ENCODE data around the gene CPM. TPM values are rescaled to one million over a fixed set of nuclear protein-coding genes. Genes with fewer than 3 reads are reported as not detected.

Gene CPM
- total and polyA plus RNA-seq, 2 of the 4 experiments (the other 2 are of a cell fraction): 2.0 to 8.8 TPM

DNA sequence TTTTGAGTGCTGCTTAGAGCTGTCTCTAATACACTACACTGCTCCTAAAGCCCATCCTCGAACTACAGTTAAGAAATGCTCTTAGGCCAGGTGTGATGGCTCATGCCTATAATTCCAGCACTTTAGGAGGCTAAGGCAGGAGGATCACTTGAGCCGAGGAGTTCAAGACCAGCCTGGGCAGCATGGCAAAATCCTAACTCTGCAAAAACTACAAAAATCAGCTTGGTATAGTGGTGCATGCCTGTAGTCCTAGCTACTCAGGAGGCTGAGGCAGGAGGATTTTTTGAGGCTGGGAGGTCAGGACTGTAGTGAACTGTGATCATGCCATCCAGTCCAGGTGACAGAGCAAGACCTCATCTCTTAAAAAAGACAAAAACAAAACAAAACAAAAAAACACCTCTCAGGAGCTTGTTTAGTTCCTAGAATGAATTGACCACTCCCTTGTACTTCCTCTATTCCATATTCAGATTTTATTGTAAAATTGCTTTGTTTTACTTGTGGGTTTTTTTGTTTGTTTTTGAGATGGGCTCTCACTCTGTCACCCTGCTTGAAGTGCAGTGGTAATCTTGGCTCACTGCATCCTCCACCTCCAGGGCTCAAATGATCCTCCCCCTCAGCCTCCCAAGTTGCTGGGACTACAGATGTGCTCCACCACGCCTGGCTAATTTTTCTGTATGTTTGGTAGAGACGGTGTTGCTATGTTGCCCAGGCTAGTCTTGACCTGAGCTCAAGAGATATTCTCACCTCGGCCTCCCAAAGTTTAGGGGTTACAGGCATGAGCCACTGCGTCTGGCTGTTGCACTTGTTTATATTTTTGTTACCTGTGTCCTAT is 111.4 kb downstream of the CPM start:
- no peak overlapping the region; the same call in 1 of the 2 replicates for H3K23ac ChIP-seq (ENCODE audit: low read depth, low read length)
- ATAC-seq (ENCODE audit: low read depth) (peak; percentile 15; the same call in 1 of the 2 replicates), DNase-seq (no peak)
- no peak overlapping the region for H3K4me2 ChIP-seq (ENCODE audit: low read depth, low read length)
- CTCF ChIA-PET: interaction anchor here (1.7 kb wide), 1 partner anchor 9 kb away, joined by 4 read pairs; no protein-coding TSS in a partner anchor
- H2AK5ac ChIP-seq (ENCODE audit: low read depth, low read length): no peak overlapping the region
- no peak overlapping the region for H2BK15ac ChIP-seq (ENCODE audit: low read depth, low read length)
- H3K14ac ChIP-seq (replicated peaks; ENCODE audit: low read depth, low read length): no peak overlapping the region
- H4K20me1 ChIP-seq (ENCODE audit: insufficient read depth, low read length): peaks cover 39% of the 10 kb centered on the region
- intact Hi-C loops (cut with micrococcal nuclease): no loop called here
- peaks cover 6% of the 10 kb centered on the region; the same call in 1 of the 2 replicates for H3K4me1 ChIP-seq (ENCODE audit: control insufficient read depth, insufficient read depth, low read length)
- H3K4me3 ChIP-seq (ENCODE audit: insufficient read depth, low read depth, low read length): no peak overlapping the region
- dilution Hi-C loops (cut with HindIII; ENCODE audit: low sequenced_read_pairs, unreplicated experiment): no loop called here
- peaks cover 53% of the 10 kb centered on the region for H3K36me3 ChIP-seq (ENCODE audit: control insufficient read depth, insufficient read depth, low read length)
- H3K27ac ChIP-seq (ENCODE audit: insufficient read depth, low read length): no peak overlapping the region
- no peak overlapping the region for H2BK5ac ChIP-seq (ENCODE audit: low read depth, low read length, poor library complexity, severe bottlenecking)
- H3K4ac ChIP-seq (ENCODE audit: low read depth, low read length): no peak overlapping the region
- in situ Hi-C loops (cut with MboI; ENCODE audit: low sequenced_read_pairs): no loop called here
- WGBS, 2 experiments (ENCODE audit: extremely low coverage in 2 of 2, insufficient read length in 1 of 2): no CpG with 5 or more reads among the region's 6 CpGs
- no peak overlapping the region for H2BK120ac ChIP-seq (ENCODE audit: low read depth, low read length)
- peaks cover 31 to 33% of the 10 kb centered on the region in 2 experiments for H3K79me1 ChIP-seq (ENCODE audit: low read depth in 1 of 2, low read length in 2 of 2)
- H3K27me3 ChIP-seq (ENCODE audit: control insufficient read depth, insufficient read depth, low read length): no peaks in the 10 kb centered on the region
- no peak overlapping the region for H2BK20ac ChIP-seq (ENCODE audit: low read depth, low read length)
- H4K5ac ChIP-seq (ENCODE audit: low read depth, low read length): no peak overlapping the region
- H2AK9ac ChIP-seq (replicated peaks; ENCODE audit: low read depth, low read length, poor library complexity): no peak overlapping the region
- BruUV-seq (replicated peaks): no TSS peak
- no peaks in the 10 kb centered on the region for H3K9me3 ChIP-seq (ENCODE audit: control insufficient read depth, insufficient read depth, low read length)
- TF ChIP-seq CEBPB (IDR thresholded peaks at IDR 0.05; ENCODE audit: low read depth, low read length) (no peak), POLR2A (IDR thresholded peaks at IDR 0.05; ENCODE audit: low read depth, low read length) (no peak), MXI1 (IDR thresholded peaks at IDR 0.05; ENCODE audit: borderline replicate concordance, low read depth, low read length) (no peak), FOS (IDR thresholded peaks at IDR 0.05; ENCODE audit: low read depth, low read length) (no peak), CHD1 (IDR thresholded peaks at IDR 0.05; ENCODE audit: low read depth, low read length) (no peak), USF2 (IDR thresholded peaks at IDR 0.05; ENCODE audit: low read depth, low read length) (no peak), SMC3 (IDR thresholded peaks at IDR 0.05; ENCODE audit: low read depth, low read length) (no peak), MAZ (IDR thresholded peaks at IDR 0.05; ENCODE audit: borderline replicate concordance, low read depth, low read length) (no peak), NFE2L2 (IDR thresholded peaks at IDR 0.05; ENCODE audit: low read depth, low read length) (no peak), RCOR1 (IDR thresholded peaks at IDR 0.05; ENCODE audit: insufficient replicate concordance, low read length) (no peak)
- TF ChIP-seq, protein P1, sequence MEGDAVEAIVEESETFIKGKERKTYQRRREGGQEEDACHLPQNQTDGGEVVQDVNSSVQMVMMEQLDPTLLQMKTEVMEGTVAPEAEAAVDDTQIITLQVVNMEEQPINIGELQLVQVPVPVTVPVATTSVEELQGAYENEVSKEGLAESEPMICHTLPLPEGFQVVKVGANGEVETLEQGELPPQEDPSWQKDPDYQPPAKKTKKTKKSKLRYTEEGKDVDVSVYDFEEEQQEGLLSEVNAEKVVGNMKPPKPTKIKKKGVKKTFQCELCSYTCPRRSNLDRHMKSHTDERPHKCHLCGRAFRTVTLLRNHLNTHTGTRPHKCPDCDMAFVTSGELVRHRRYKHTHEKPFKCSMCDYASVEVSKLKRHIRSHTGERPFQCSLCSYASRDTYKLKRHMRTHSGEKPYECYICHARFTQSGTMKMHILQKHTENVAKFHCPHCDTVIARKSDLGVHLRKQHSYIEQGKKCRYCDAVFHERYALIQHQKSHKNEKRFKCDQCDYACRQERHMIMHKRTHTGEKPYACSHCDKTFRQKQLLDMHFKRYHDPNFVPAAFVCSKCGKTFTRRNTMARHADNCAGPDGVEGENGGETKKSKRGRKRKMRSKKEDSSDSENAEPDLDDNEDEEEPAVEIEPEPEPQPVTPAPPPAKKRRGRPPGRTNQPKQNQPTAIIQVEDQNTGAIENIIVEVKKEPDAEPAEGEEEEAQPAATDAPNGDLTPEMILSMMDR (conservative IDR thresholded peaks at IDR 0.05; ENCODE audit: low read depth, low read length): no peak
- H4K91ac ChIP-seq (ENCODE audit: insufficient read depth, low read depth, low read length): no peak overlapping the region
- H4K8ac ChIP-seq (ENCODE audit: low read depth in 2 of 2, low read length in 2 of 2): no peak overlapping the region; a peak in 1 of 4 replicates
- H3K9me1 ChIP-seq (ENCODE audit: insufficient read depth, low read length): peaks cover 4% of the 10 kb centered on the region
- no peak overlapping the region for H2AFZ ChIP-seq (replicated peaks; ENCODE audit: low read length, poor library complexity)
- H3K9ac ChIP-seq (ENCODE audit: low read depth, low read length): no peak overlapping the region
- no peak overlapping the region for H3K18ac ChIP-seq (ENCODE audit: low read depth, low read length)
- POLR2A ChIA-PET (ENCODE audit: unreplicated experiment): interaction anchor here (0.6 to 0.8 kb wide), 2 partner anchors 10 to 13 kb away, joined by 4 to 8 read pairs; no protein-coding TSS in a partner anchor
- no peak overlapping the region for H3K56ac ChIP-seq (ENCODE audit: extremely low read depth, insufficient read depth, low read length)
